Stimulated activated CD4-positive, alpha-beta T cell treated with anti-CD3 and anti-CD28 coated beads, Interleukin-2, amount 100 ng/mL, for 48 hours (primary cell): ENCODE measurements around the gene TFIP11.

Experiments used
- DNase-seq, 2 donors: peaks; one replicate each; pipeline ENCODE4 v3.0.0-alpha.2; 2020

The TFIP11 gene

DNA sequence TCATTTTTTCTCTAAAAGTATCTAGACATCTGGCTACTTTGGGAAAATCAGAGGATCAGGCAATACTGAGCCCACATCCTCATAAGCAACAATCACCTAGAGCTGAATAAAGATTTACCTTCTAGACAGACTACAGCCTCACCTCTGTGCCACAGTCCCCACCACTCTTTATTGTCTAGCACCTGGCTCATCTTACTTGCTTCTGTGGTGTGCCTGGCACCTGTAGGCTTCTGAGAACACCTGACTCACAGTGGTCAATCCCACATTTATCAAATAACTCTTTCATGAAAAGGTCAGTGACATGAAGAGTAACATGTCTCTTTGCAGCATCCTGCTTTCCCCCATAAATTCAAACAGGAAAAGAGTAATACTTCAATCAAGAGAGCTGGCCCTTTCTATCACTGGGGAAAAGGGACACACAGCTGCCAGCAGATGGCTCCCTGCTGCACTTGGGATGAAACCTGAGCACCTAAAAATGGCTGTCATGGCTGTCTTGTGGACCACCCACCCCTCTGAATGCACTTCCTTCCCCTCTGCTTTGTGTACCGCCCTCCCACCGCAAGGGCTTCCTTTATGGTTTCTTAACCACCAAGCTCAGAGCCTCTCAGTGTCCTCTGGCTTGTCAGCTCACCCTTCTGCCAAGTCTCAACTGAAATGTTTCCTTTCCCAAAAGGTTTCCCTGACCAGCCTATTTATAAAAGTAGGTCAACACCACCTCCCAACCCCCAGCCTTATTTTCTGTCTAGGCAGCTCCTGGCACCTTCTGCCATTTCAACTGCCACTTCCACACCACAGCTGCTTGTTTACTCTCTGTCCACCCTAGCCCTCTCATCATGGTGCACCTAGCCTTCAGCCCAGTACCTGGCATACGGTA lies 9.3 kb downstream of the TFIP11 start:
- peak; percentile 20 for DNase-seq

DNA sequence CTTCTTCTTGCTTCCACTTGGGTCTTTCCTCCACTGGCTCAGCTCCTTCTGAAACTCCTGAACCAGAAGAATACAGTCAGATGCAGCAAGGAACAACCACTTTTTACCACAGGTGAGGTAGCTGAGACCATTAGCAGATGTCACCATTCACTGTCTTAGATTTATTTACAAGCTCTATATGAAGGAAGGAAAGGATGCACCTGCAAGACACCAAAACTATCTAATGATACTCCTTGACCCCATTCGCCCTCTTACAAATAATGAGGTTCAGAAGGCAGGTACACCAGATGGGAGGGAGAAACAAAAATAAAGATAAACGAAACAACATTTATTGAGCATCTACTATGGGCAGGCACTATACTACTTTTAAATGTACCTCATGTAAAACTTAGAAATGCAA lies 10.3 kb downstream of the TFIP11 start:
- DNase-seq: no peak

DNA sequence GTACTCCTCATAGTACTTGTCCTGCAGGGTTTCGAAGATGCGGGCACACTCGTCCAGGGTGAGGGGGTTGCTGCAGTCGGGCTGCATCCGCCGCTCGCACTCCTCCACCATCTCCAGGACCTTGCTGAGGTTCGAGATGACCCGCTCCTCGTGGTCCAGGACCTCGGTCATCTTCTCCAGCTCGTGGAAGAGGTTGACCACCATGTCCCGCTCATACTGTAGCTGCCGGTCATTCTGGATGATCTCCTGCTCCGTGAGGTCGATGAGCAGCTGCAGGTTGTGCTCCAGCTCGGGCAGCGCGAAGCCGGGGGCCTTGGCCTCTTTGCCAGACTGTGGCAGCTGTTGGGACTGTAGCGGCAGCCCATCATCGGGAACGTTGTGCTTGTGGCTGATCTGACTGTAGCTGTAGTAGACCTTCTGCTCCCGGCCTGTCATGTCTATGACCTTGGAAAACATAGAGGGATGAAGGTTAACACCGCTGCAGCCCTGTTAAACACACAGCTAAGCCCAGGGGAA lies 13.0 kb downstream of the TFIP11 start:
- no peak for DNase-seq

DNA sequence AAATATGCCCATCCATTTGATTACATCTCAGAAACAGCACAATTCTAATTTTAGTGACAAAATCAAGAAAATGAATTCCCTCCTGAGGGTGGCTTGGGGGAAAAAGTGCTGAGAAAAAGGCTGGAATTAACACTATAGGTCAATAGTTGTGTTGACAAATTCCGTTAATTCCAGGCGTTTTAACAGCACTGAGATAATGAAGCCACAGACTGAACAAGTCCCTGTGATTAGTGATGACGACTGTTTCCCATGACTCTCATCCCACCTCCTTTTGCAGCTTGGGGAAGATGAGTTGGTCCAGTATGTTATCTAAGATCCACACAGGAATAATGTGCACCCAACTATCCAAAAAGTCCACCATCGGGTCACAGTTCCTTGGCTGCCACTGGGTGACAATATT lies 15.8 kb downstream of the TFIP11 start:
- DNase-seq: no peak

DNA sequence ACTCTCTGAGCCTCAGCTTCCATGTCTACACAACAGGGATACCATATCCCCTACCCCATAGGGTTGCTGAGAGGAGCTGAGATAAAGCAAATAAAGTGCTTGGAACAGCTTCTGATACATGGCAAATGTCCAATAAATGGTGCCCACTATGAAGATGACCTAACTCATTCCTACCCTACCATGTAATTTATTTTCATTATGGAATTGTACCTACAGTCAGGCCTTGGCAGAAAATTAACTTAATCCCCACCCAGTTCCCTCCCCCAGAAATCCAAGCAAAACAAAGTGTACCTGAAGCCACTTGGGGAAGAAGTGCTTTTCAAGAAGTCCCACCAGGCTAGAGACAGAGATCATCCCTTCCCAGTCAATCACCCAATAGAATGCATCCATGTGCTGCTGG lies 17.8 kb downstream of the TFIP11 start:
- no peak for DNase-seq

DNA sequence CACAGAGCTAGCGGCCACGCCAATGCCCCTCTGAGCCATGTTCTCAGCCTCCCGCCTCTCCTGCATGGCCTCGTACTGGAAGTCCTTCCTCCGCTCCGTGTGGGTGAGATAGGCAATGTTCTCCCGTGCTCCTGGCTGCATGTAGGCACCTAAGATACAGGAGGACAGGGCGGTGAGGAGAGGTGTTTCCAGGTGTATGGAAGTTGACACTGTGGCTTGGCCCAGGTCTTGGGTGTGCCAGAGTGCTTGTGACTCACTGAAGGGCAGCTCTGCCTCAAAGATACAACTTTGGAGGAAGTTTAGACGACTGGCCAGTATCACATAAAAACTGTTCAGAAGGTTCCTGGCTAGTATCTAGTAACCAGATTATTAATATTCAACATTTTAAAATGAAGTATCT lies 20.1 kb downstream of the TFIP11 start:
- DNase-seq: no peak

DNA sequence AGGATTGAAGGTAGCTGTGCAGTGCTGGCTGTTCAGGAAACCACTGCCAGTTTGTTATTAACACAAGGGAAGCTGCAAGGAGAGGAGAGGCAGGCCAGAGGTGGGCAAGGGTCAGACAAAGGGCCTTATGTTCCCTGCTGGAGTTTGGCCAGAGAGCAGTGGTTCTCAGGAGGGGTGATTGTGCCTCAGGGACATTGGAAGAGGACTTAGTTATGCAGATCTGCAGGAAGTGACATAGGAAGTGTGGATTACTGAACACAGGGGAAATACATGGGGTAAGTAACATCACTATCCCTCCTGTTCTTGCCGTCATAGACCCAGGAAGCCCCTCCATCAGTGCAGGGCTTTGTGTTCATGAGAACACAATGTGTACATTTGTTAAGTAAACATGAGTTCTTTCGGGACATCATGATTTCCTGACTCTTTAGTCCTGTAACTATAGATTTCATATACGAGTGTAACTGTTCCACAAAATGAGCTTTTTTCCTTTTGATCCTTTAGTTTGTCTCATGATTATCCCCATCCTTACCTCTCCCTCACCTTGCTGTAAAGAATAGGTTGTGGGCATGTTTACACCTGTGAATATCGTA lies 22.7 kb downstream of the TFIP11 start:
- DNase-seq: no peak

DNA sequence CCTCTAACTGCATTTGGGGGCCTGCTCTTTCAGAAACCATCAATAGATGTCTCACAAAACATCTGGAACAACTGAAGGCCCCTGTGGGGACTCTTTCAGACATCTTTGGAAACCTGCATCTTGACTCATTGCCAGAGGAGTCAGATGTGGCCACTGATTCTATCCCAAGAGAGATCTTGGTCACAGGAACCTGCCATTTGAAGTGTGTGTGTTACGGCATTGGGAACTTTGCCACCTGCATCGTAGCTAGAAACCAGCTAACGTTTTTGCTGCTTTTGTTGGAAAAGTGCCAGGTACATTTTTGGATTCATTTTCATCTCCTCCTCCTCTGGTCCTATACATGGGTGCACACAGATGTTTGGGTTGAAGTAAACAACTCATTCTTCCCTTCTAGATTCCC lies 24.3 kb downstream of the TFIP11 start:
- DNase-seq: no peak

DNA sequence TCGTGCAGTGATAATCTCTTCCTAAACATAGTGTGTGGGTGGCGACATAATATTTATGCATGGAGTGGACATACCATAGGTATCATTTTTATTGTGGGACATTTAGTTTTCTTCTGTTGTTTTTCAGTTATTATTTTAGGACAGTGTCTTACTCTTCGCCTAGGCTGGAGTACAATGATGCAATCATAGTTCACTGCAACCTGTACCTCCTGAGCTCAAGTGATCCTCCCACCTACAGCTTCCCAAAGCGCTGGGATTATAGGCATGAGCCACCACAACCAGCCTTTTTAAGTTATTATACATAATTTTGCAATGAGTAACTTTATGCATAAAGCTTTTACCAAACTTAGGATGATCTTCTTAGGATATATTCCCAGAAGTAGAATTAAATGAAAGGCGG lies 25.9 kb downstream of the TFIP11 start:
- no peak for DNase-seq

DNA sequence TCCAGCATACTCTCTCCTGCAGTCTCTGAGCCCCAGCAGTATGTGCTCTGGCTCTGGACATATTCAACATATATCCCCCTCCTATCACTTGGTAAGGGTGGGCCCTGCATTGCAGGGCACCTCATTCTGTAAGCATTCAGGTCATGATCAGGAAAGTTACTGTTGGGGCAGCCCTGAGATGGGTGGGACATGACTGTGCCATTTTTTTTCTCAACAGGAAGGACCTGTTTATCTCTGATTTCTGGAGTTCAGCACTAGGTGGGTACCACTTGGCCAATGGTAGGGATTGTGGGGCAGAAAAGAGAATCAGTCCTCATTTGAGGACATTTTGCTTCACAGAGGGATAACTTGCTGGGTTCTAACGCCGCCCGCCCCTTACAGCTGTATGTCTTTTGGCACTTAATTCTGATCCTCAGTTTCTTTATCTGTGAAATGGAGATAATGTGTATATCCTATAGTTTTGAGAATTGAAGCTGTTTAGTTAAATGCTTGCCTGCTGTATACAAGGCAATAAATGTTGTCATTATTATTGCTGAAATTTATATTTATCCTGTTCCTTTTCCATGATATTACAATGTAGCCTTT lies 26.4 kb downstream of the TFIP11 start:
- no peak for DNase-seq

DNA sequence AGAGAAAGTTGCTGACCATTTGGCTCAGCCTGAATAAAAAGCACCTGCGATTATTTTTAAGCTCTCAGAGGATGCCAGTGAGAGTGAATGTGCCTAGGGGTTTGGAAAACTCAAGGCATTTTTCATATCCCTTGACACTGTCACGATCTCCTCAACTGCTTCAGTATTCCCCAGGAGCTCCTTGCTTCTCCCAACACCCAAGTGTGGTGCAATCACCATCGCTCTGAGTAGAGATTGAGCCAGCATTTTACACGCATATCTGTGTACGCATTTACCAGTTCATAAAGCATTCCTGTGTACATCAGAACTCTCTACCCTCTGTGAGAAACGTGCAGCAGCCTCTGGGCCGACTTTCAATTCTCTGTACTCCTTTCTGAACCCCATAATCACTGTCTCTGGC lies 27.3 kb downstream of the TFIP11 start:
- no peak for DNase-seq

DNA sequence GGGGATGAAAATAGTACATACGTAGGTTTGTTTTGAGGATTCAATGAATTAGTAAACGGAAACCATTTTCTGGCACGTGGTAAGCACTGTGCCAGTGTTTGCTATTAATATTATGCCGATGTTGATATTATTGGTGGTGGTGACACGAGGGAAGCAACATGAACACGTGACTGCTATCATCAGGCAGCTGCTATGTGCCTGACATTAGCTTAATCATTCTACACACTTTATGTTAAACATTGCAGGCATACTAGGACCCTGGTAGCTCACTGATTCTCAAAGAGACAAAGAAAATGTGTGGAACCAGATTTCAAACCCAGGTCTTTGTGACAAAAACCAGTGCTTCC lies 27.9 kb downstream of the TFIP11 start:
- no peak for DNase-seq

DNA sequence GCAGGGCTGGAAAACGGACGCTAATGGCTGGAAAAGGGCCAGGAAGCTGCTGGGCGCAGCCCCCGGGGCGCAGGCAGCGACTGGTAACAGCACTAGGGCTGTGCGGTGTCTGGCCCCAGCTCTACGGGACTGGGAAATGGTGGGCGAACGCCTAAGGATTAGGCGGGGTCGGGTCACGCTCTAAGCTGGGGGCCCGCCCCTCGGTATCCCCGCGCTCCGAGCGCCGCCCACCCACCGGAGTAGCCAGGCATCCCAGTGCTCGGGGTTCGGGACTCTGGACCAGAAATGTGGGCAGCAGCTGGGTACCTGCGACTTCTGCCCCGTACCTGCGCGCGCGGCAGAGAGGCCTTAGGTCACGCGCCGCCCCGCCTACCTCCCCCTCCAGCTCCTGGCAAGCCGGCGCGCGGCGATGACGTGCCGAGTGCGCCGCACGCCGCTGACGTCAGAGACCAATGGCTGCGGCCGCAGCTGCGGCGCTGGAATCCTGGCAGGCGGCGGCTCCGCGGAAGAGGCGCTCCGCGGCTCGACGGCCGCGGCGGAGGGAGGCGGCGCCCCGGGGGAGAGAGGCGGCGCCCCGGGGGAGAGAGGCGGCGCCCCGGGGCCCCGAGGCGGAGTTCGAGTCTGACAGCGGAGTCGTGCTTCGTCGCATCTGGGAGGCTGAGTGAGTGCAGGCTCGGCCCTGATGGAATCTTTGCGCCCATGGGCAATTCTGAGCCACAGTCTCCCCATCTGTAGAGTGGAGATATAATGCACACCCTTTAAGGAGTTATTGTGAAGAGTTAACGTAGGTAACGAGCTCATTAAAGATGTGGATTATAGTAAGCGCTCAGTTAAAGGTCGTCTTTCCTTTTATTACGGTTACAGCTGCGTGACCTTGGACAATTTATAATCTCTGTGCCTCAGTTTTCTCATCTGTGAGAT lies 28.6 kb downstream of the TFIP11 start, which contains the start of the genes HPS4 and SRRD:
Gene HPS4, minus strand, starts transcription at position 345 of the 921 bp plus-strand sequence. CDS start 2,021 bp downstream, outside the sequence.
Gene SRRD, plus strand, starts transcription at position 439 of the 921 bp plus-strand sequence. Its CDS starts 14 bp downstream, at position 453.
- peak; percentile 90 to 91 for DNase-seq

DNA sequence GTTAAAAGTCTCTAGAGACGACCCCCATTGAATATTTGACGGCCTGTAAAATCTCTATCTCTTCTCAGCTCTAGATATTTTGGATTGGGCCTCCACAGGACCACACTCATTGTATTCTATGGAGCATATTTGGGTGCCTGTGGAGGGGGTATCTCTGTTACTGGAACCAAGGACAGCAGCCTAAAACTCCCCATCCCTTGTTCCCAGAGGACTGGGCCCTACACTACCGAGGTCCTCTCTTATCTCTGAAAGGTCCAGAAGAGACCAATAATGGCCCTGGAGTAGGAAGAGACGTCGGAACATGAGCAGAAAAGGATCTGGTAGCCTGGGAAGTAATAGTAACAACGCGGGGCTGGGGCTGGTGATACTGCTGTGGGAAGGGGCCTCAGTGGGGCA lies 29.2 kb downstream of the TFIP11 start:
- DNase-seq: no peak

DNA sequence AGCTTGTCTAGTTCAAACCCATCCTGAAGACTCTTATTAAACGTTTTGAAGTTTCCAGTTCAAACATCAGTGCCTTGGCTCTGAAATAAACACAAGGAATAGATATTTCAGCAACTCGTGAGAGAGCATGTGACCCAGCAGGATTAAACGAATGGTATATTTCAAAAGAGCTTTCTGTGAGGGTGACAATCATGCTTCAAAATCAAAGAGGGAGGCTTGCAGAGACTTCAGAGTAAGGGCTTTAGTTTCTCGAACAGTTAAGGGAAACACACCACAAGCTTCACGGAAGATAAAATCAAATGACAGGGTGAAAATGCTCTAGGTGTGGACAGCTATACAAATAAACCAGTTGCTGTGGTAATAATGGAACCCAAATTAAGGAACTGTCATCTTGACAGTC lies 30.1 kb downstream of the TFIP11 start:
- no peak for DNase-seq

DNA sequence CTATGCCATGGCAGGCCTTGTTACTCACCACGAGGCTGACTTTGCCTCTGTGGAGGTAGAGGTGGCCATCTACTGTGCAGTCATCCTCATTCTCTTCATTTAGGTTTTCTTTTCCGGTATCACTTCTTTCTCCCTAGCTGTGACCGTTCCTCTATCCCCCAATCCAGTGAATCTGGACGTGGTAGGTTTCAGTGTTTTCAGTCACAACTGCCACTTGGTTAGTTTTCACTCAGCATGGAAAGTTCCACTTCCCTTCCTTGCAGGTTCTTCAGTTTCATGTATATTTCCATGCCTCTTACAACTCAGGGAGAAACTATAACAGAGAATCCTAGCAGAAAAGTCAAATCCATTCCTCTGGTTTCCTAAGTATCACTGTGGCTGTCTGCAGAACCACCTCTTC lies 30.6 kb downstream of the TFIP11 start:
- no peak for DNase-seq

DNA sequence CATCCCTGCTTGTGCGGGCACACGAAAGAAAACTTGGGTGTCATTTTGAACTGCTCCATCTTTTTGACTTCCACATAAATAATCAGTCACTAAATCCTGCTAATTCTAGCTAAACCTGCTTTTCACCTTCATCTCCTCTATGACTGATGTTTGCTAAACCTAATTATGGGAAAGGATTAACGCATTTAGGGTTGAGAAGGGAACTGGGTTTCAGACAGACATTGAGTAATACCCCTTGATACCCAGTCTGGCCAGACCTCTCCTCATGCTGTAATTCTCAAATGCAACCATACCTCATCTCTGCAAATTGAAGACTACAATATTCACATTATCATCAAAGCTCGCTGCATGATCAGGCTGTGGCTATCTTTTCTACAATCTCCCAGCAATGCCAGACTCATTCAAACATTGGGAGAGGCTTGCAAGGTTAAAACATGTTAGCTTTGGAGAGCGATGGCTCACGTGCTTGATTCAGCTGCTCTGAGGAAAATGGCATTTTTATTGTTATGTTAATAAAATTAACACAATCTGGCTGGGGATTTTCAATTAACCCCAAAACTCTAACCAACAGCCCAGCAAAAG lies 31.1 kb downstream of the TFIP11 start:
- DNase-seq: no peak

DNA sequence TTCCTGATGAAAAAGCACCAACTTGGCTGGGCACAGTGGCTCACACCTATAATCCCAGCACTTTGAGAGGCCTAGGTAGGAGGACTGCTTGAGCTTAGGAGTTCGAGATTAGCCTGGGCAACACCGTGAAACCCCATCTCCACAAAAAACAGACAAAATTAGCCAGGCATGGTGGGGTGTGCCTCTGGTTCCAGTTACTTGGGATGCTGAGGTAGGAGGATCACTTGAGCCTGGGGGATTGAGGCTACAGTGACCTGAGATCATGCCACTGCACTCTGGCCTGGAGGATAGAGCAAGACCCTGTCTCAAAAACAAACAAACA lies 31.7 kb downstream of the TFIP11 start:
- no peak for DNase-seq

DNA sequence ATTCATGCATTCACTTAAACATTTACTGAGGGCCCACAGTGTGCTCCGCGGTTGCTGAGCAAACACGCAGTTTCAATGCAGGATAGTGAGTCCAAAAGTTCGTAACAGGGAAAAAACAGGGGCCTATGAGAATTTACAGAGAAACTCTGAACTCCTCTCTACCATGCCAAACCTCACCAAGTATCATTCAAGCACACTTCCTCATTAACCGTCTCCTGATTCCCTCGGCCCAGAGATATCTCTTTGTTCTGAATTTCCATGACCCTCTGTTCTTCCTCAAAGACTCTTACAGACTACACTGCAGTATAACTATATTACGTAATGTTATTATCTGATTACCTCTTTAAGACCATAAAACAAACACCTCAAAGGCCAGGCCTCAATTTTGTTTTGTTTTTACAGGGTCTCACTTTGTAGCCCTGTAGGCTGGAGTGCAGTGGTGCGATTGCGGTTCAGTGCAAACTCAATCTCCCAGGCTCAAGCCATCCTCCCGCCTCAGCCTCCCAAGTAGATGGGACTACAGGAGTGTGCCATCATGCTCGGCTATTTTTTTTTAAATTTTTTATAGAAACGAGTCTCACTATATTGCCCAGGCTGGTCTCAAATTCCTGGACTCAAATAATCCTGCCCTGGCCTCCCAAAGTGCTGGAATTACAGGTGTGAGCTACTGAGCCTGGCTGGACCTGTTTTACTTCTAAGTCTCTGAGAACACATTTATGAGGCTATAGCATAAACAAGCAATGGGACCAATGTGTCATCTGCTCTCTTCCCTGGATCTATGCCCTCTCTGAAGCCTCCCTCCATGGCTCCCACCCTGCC lies 32.3 kb downstream of the TFIP11 start:
- DNase-seq: no peak

DNA sequence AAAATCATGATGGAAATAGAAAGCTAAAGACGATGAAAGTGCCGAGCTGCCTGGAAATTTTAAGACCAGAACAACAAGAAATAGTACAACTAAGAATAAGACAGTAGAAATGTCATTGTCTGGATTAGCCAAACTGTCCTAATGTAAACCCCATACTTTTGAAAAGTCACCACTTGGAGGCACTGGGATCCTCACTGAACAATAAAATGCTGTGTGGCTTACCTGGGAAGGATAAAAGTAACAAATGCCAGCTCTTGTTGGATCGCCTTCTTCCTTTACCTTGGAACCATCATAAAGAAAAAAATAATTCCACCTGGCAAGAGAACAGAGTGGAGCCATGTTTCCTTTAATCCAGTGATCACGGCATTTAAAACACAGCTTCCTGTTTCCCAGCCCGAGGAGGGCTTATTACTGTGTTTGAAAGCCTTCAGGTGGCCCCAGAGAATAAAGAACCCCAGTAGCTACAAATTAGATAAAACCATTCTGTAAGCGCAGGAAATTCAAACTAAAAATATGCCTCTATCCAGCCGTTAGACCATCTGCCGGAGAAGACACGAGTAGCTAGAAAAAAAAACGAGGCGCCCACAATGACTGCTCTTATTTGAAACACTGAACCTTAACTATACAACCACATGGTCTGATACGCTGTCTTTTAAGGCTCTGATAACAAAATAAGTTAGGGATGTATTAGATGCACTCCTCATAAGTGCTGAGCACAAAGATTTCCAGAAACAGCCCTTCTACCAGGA lies 33.1 kb downstream of the TFIP11 start:
- DNase-seq: no peak

DNA sequence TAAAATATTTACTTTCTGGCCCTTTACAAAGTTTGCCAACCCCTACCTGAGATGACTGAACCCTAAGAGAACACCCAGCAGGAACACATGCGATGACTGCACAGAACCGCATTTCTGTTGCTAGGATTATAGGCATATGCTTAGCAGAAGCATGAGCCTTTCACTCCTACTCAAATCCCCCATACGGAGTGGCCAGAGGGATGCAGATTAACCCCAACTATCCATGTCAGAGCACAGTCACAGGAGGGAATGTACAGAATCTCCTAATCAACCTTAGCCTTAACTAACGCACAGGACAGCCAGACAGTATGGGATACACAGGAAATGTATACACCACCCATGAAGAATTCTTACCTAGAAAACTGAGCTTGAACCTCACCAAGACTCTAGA lies 34.9 kb downstream of the TFIP11 start:
- DNase-seq: no peak
